HG03354 (cell line): Measurements from ENCODE around the gene PHACTR1.
"Not testable (repeated sequence)": the region's sequence is repeated elsewhere in the genome, so short reads cannot be mapped to it uniquely, and the experiment has no call there.

ENCODE experiments used
- ATAC-seq: cut with Tn5 transposase; IDR thresholded peaks from one replicate; pipeline ENCODE4 v1.9.1; 2021; ENCODE audit warnings: mild to moderate bottlenecking; ENCODE audit not compliant: unreplicated experiment, poor library complexity, severe bottlenecking

Gene PHACTR1

DNA sequence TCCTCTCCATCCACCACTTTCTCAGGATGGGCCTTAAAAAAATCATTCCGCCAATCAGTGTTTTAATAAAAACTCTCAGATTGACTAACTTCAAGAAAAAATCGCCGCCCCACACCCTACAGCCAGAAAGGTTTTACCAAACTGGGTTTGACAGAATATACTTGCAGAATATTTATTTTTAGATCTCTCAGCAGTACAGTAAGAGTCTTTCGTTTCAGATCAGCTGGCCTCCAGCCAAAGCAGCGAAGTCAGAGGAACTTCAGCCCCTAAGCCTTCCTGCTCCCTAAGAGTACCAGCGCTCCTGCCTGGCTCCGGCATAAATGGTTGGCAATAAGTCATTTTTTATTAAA, 587.1 kb downstream of the PHACTR1 start:
- ATAC-seq = peak; percentile 50

DNA sequence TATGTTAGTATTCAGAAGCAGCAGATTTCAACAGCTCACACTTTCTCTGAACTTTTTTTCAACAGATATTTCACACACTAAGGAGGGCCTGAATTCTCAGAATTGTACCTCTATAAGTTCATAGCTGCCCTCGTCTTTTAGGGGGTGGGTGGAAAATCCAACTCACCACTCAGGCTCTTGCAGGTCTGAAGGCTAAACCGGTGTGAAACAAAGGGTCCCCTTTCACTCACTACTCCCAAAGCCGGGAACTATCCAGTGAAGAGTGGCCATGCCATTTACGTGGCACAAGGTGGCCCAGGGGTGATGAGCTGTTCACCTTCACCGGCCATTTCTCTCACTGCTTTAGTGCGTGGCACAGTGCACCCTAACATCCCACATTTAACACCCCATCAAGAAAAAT, 587.5 kb downstream of the PHACTR1 start:
- ATAC-seq = no peak

GRCh38 chr6:13304580-13305260, 588.2 kb downstream of the PHACTR1 start:
- peak; percentile 50 for ATAC-seq

- no peak for ATAC-seq
These were observed 588.7 kb downstream of the PHACTR1 start for GRCh38 chr6:13305288-13305687.

- no peak for ATAC-seq
These were observed 589.2 kb downstream of the PHACTR1 start for GRCh38 chr6:13305791-13306190.

DNA sequence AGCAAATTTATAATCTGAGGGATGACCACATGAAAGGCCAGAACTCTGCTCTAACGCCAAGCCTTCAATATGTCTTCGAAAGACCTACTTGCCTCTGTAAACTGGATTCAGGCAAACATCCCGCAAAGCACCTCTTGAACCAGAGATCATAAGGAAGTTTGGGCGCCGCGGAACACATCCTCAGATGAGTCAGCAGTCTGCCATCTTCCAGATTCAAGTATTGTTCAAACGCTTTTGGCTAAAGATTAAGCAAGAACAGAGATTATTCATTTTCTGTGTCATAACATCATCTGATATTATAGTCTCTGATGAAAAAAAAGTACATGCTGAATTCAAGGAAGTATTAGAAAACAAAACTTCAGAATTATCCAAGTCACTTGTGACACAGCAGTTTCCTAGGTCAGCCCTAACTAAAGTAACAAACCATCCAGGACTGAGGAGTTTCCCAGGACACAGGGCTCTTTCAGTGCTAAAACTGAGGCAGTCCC, 591.0 kb downstream of the PHACTR1 start:
- no peak for ATAC-seq

DNA sequence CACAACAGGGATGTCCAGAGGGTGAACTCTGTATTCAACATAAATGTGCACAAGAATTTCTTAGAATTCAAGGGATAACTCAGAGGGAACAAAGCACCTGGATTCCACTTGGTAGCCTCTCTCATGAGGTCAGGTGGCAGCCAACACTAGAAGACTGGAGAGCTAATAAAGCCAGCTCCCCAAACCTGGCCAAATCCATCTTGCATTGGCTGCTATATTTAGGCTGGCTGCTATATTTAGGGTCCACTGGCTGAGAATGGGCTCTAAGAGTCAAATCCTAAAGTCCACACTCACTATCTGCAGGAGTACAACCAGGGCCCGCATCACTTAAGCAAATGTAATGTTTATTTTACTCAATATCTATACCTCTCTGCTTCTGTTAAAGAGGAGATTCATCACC, 591.8 kb downstream of the PHACTR1 start:
- ATAC-seq = no peak

GRCh38 chr6:13311155-13311554, 594.6 kb downstream of the PHACTR1 start:
- no peak for ATAC-seq

- no peak for ATAC-seq
These were observed 598.2 kb downstream of the PHACTR1 start for GRCh38 chr6:13314806-13315205.

DNA sequence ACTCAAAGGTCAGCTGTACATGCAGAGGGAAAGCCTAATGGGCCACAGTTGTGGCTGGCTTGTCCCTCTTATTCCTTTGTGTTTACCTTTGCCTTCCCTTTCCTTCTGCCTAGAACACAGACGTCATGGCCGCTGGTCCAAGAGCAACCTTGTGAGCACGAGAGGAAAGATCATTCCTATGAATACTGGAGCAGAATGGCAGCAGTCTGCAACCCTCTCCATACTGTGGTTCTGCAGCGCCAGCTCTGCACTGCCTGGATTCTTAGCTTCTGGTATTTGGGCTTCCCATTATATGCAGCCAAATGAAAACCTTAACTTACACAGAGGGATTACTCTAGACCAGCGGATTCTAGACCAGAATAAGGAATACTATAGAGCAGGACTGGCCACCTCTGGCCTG, 599.3 kb downstream of the PHACTR1 start:
- no peak for ATAC-seq

- no peak for ATAC-seq
These were observed 602.3 kb downstream of the PHACTR1 start for GRCh38 chr6:13318821-13319220.

DNA sequence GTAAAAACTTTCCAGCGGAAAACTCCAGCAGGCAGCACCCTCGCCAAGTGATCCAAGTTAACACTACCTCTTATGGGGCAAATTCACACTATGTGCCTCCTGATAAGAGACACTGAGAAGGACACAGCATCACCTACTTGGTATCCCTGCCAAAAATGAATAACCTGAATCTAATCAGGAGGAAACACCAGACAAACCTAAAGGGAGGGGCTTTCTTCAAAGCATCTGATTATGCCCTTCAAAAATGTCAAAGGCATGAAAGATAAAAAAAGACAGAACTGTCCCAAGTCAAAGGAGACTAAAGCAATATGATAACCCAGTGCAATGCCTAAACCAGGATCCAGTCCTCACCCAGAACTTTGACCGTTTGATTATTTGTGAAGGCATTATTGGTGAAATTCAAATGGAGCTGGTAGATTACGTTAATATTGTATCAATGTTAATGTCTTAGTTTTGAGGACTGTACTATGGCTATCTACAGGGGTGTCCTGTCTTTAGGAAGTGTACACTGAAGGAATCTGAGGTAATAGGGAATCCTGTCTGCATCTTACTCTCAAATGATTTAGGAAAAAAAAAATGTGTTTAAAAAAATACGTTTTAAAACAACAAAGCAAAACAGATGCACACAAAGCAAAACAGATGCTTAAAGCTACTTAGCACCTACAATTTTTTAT, 603.5 kb downstream of the PHACTR1 start:
- ATAC-seq = no peak

- ATAC-seq = not testable (repeated sequence)
These were observed 609.5 kb downstream of the PHACTR1 start for GRCh38 chr6:13326031-13326586.

GRCh38 chr6:13327691-13328075, 611.1 kb downstream of the PHACTR1 start:
- ATAC-seq = no peak

DNA sequence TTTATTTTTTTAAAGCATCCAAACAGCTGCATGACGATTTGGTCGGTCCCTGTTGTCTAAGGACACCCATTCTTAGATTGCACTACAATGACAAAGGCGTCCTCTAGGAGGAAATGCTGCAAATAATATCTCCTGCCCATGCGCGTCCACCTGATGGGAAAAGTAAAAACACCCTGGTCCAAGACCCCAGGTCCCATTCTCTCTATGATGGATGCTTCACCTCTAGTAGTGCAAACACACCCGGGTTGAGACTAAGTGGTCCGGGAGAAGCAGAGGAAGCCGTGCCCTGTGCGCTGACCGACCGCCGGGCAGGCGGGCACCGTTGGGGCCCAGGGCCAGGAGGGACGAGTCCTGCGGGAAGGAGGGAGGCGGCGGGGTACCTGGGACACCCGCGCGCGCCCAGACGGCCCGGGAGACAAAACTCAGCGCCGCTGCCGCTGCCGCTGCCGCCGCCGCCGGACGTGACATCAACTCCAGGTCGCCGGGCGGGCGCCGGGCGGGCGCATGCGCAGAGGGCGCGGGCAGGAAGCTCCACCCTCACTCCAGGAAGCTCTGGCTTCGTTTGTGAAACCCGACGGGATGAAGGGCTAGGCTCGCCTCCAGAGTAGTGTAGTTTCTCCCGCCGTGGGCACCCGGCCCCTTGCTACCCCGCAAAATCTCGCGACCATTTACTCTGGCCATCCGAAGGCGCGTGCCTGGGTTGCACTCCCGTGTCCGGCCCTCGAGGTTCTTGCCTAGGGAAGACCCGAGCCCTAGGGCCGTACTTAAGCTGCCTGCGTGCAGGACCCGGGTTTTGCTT, 611.7 kb downstream of the PHACTR1 start, which contains the start of gene TBC1D7:
Gene TBC1D7 (minus strand): TSS at position 462 of the 799 bp plus-strand sequence. CDS start 1,639 bp downstream, outside the sequence.
- peak; percentile 91 for ATAC-seq

GRCh38 chr6:13328875-13329183, 612.3 kb downstream of the PHACTR1 start:
- ATAC-seq = peak; percentile 4

- no peak for ATAC-seq
These were observed 615.2 kb downstream of the PHACTR1 start for GRCh38 chr6:13331516-13332348.

DNA sequence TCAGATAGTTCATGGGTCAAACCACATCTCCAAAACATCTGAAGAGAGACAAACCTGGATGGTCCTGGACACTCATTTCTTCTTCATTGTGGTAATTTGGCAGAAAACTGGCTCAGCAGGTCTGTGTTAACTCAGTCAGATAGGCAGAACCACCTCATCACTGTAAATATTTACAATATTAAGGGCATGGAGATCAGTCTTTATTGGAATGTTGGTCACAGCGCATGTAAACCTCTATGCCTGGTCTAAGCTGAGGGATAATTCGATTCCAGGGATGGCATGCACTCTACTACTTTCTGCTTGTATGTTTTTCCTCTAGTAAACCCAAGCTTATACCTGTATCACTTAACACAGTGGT, 615.8 kb downstream of the PHACTR1 start:
- no peak for ATAC-seq

DNA sequence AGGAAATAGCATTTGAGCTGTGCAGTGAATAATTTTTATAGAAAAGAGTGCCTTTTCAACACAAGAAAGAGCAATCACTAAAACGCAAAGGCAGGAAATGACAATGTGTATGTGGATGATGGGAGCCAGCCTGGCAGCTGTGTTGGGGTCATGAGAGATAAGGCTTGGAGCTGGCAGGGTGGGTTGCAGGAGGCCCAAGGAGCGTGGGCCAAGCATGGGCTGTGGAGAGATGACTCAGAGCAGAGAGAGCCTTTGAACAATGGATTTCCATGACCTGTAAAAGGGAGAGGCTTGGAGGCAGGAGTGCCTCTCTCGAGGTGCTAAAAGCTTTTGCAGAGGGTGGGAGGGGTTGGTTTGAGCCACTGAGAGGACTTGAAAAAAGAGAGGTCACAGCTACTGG, 618.4 kb downstream of the PHACTR1 start:
- ATAC-seq = no peak

DNA sequence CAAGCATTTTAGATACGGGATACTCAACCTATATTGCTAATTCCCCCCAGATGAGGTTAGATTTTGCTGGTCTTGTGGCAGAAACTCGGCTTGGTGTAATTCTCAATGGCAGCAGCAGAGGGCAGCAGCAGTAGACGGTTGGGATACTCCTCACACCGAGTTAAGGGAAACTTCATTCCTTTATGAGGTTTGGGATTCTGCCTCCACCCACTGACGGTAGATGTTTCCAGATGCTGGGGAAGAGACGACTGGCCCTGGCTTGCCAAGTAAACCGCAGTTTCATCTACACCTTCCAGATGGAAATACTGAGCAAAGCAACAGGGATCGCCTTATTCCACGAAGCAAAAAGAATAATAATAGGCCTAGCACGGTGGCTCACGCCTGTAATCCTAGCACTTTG, 620.0 kb downstream of the PHACTR1 start:
- peak; percentile 72 for ATAC-seq
